HepG2 (cell line): ENCODE measurements around the gene RBM45. TPM values are rescaled to one million over a fixed set of nuclear protein-coding genes. Genes with fewer than 3 reads are reported as not detected.

Experiments used
- ATAC-seq: fragments of 200-7000 bp; cut with Tn5 transposase; 3 replicates; pipeline ENCODE4 v1.9.1; 2020; ENCODE audit warnings: mild to moderate bottlenecking, moderate library complexity
- BruUV-seq: library from RNA; stranded (reverse); fragments of 400-500 nt; replicated peaks from 2 replicates; lab custom pipeline; 2021; lab: Mats Ljungman, UMichigan
- CTCF ChIA-PET: fragments of 300-600 bp; formaldehyde crosslinking; extraction: SDS; loops from one replicate; lab custom pipeline; 2021; ENCODE audit warnings: low total read pairs, inconsistent platforms, low intra/inter-chr PET ratio; lab: Yijun Ruan, JAX
- POLR2A ChIA-PET: fragments of 350-600 bp; sonication (Branson Sonifier 250); formaldehyde crosslinking; loops from one replicate; lab custom pipeline; 2020; ENCODE audit warnings: antibody characterized with exemption, inconsistent platforms; lab: Yijun Ruan, JAX
- DNase-seq: peaks from one replicate; pipeline ENCODE4 v3.0.0-alpha.2; 2015; ENCODE audit warnings: low spot score
- FAIRE-seq: peaks from 3 replicates; lab custom pipeline; 2011; peaks lifted over from hg19 to GRCh38; lab: Jason Lieb, UNC
- H2AFZ ChIP-seq: one replicate; pipeline ENCODE4 v1.6.1; 2011; ENCODE audit warnings: low read length, inconsistent platforms
- H3K27ac ChIP-seq: fragments of 300-600 bp; 3 replicates; pipeline ENCODE4 v1.8.0; 2011; ENCODE audit warnings: mixed run types, mild to moderate bottlenecking, mixed read lengths, low read length, inconsistent platforms; ENCODE audit not compliant: insufficient read depth; ENCODE audit errors: extremely low read length
- H3K27me3 ChIP-seq, 2 experiments: fragments of 200-600 bp in 1 of 2; 2 replicates in 1 of 2; 3 replicates in 1 of 2; pipeline versions ENCODE4 v1.6.0 to v1.8.0; 2011; ENCODE audit warnings: low read length in 2 of 2, mild to moderate bottlenecking in 2 of 2, moderate library complexity in 2 of 2, inconsistent platforms in 1 of 2; ENCODE audit not compliant: insufficient read depth in 2 of 2, control insufficient read depth in 1 of 2
- H3K36me3 ChIP-seq, 2 experiments: fragments of 200-600 bp in 1 of 2; replicated peaks in 1 of 2; 2 replicates in 1 of 2; 3 replicates in 1 of 2; pipeline versions ENCODE4 v1.5.1 to v1.8.0; 2011; ENCODE audit warnings: low read length in 2 of 2, inconsistent platforms in 1 of 2; ENCODE audit not compliant: insufficient read depth in 2 of 2, control insufficient read depth in 1 of 2
- H3K4me1 ChIP-seq: 2 replicates; pipeline ENCODE4 v1.5.1; 2012; ENCODE audit warnings: low read length, inconsistent platforms; ENCODE audit not compliant: insufficient read depth
- H3K4me2 ChIP-seq: 2 replicates; pipeline ENCODE4 v1.6.0; 2011; ENCODE audit warnings: low read depth, low read length, inconsistent platforms
- H3K4me3 ChIP-seq, 3 experiments: fragments of 200-600 bp in 1 of 3; sonication (generic), shearing (Covaris generic) in 1 of 3; replicated peaks in 1 of 3; 2 replicates each; pipeline ENCODE4 v1.5.1; 2011 to 2016; ENCODE audit warnings: low read length in 3 of 3, inconsistent platforms in 2 of 3, low read depth in 2 of 3, mild to moderate bottlenecking in 2 of 3, control low read depth in 1 of 3, mixed read lengths in 1 of 3; ENCODE audit not compliant: insufficient read depth in 1 of 3
- H3K79me2 ChIP-seq: one replicate; pipeline ENCODE4 v1.6.1; 2011; ENCODE audit warnings: low read length, inconsistent platforms; ENCODE audit not compliant: insufficient read depth
- H3K9ac ChIP-seq: 2 replicates; pipeline ENCODE4 v1.6.0; 2011; ENCODE audit warnings: mild to moderate bottlenecking, low read depth, low read length, inconsistent platforms; ENCODE audit not compliant: insufficient read depth
- H3K9me3 ChIP-seq: 2 replicates; pipeline ENCODE4 v1.5.1; 2012; ENCODE audit warnings: mild to moderate bottlenecking, low read length
- H4K20me1 ChIP-seq: 2 replicates; pipeline ENCODE4 v1.6.0; 2011; ENCODE audit warnings: inconsistent platforms, mild to moderate bottlenecking, low read length, moderate library complexity; ENCODE audit not compliant: insufficient read depth
- ELF1 ChIP-seq: sonication (generic); formaldehyde crosslinking; IDR thresholded peaks from 2 replicates; pipeline ENCODE4 v1.4.0; 2020; ENCODE audit warnings: missing genetic modification reagents
- FOXA1 ChIP-seq, 2 experiments: fragments of 450-650 bp in 1 of 2; sonication (generic) in 1 of 2; formaldehyde crosslinking in 1 of 2; IDR thresholded peaks; 2 replicates each; pipeline versions ENCODE4 v1.4.0 to v1.6.1; 2016 to 2020; ENCODE audit warnings: missing genetic modification reagents in 1 of 2
- HMG20B ChIP-seq: conservative IDR thresholded peaks from 2 replicates; pipeline ENCODE4 v1.6.1; 2016; ENCODE audit warnings: missing genetic modification reagents, missing compliant biosample characterization
- ISL2 ChIP-seq: sonication (generic); formaldehyde crosslinking; IDR thresholded peaks from 2 replicates; pipeline ENCODE4 v1.5.0; 2020; ENCODE audit warnings: missing genetic modification reagents
- MTF1 ChIP-seq: sonication (generic); formaldehyde crosslinking; IDR thresholded peaks from 2 replicates; pipeline ENCODE4 v1.5.0; 2020; ENCODE audit warnings: missing genetic modification reagents
- RXRB ChIP-seq: IDR thresholded peaks from 2 replicates; pipeline ENCODE4 v1.6.1; 2016; ENCODE audit warnings: borderline replicate concordance, missing genetic modification reagents, missing compliant biosample characterization
- SOX5 ChIP-seq: IDR thresholded peaks from 2 replicates; pipeline ENCODE4 v1.6.1; 2016; ENCODE audit warnings: borderline replicate concordance
- SOX6 ChIP-seq, 2 experiments: fragments of 450-650 bp in 1 of 2; sonication (generic) in 1 of 2; formaldehyde crosslinking in 1 of 2; IDR thresholded peaks; 2 replicates each; pipeline versions ENCODE4 v1.4.0 to v1.6.1; 2017 to 2020; ENCODE audit warnings: antibody characterized with exemption in 1 of 2, mild to moderate bottlenecking in 1 of 2, missing genetic modification reagents in 1 of 2
- TBX3 ChIP-seq: fragments of 450-650 bp; IDR thresholded peaks from 2 replicates; pipeline ENCODE4 v1.6.1; 2017; ENCODE audit warnings: antibody characterized with exemption, mild to moderate bottlenecking, inconsistent platforms, borderline replicate concordance
- TCF7 ChIP-seq: sonication (generic); IDR thresholded peaks from 2 replicates; pipeline ENCODE4 v1.6.1; 2016; ENCODE audit warnings: antibody characterized with exemption, low read depth
- WGBS: methylation state at CpG from one replicate; pipeline ENCODE4 v1.1.6; 2017; ENCODE audit warnings: low lambda C conversion rate; 5-methylcytosine and 5-hydroxymethylcytosine counted together
- in situ Hi-C: cut with HindIII; loops from 2 replicates; pipeline ENCODE4 v1.10.0; 2017; ENCODE audit warnings: low pct_unique_long_range_greater_than_20kb; ENCODE audit not compliant: extremely low pct_ligation_motif_present
- intact Hi-C: fragments of 100-400 bp; cut with micrococcal nuclease; formaldehyde crosslinking; loops from one replicate; pipeline ENCODE4 v1.10.0; 2022; ENCODE audit not compliant: unreplicated experiment
- polyA plus RNA-seq, 8 experiments: library from polyadenylated mRNA; depleted of rRNA in 3 of 8; stranded (reverse) in 7 of 8; unstranded in 1 of 8; fragments of >200 nt; fragmentation: Illumina TruSeq in 4 of 8; extraction: Trizol in 4 of 8; gene quantifications; 2 replicates each; pipeline versions ENCODE4 v1.2.1 to v1.2.3, GENCODE V29; 2011 to 2016; ENCODE audit warnings: low read depth in 4 of 8, missing spikeins in 1 of 8, mixed read lengths in 1 of 8; ENCODE audit not compliant: insufficient read depth in 1 of 8
- total RNA-seq, 5 experiments: library from RNA; depleted of rRNA; stranded (reverse); fragments of >200 nt; fragmentation: Illumina TruSeq; extraction: Trizol; gene quantifications; 2 replicates each; pipeline ENCODE4 v1.2.3, GENCODE V29; 2016; ENCODE audit warnings: low read depth in 1 of 5
- TF ChIP-seq, protein P1 (sequence below): IDR thresholded peaks from 2 replicates; pipeline ENCODE4 v1.4.0; 2020; ENCODE audit warnings: mild to moderate bottlenecking, missing genetic modification reagents
- TF ChIP-seq, protein P2 (sequence below): IDR thresholded peaks from 2 replicates; pipeline ENCODE4 v1.6.1; 2016; ENCODE audit warnings: low read depth
- TF ChIP-seq, protein P3 (sequence below): sonication (generic); formaldehyde crosslinking; IDR thresholded peaks from 2 replicates; pipeline ENCODE4 v1.5.1; 2020; ENCODE audit warnings: missing genetic modification reagents, mild to moderate bottlenecking, borderline replicate concordance
- TF ChIP-seq, protein P4 (sequence below): IDR thresholded peaks from 2 replicates; pipeline ENCODE4 v1.6.1; 2016; ENCODE audit warnings: missing compliant biosample characterization, missing genetic modification reagents, borderline replicate concordance
- TF ChIP-seq, protein P5 (sequence below): IDR thresholded peaks from 2 replicates; pipeline ENCODE4 v1.6.1; 2016

Gene RBM45
- total and polyA plus RNA-seq, 2 of the 13 experiments (the other 11 are each of a cell fraction or from before 2014, with no cell fraction given): 5.7 to 25.2 TPM

DNA sequence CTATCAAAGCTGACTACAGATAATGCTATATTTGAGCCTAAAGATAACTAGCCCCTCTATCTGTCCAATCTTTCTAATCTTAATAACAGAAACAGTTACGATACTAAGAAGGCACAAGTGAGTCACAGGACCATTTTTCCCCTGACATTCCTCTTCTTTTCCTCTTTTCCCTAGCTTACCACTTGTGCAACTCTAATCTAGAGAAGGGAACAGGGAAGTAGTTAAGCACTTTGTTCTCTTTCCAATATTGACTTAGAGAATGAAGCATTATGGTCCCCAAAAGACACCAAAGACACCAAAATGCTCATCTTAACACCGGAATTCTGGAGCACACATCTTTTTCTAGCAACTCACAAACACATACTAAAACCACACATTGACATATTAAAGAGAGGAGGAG, 41.4 kb upstream of the RBM45 start:
- no peaks in the 10 kb centered on the region for H3K79me2 ChIP-seq
- POLR2A ChIA-PET: no interaction called here
- H2AFZ ChIP-seq: no peak overlapping the region
- no peak overlapping the region for H3K9ac ChIP-seq
- FAIRE-seq (no peak), ATAC-seq (no peak), DNase-seq (peak; percentile 57)
- in situ Hi-C loops: no loop called here
- peaks cover 55% of the 10 kb centered on the region for H3K4me1 ChIP-seq
- H3K9me3 ChIP-seq: no peaks in the 10 kb centered on the region
- CTCF ChIA-PET: no interaction called here
- BruUV-seq: no TSS peak
- H3K36me3 ChIP-seq: no peaks in the 10 kb centered on the region
- peak overlapping the region; percentile 85 for H3K4me2 ChIP-seq
- WGBS: 1% methylated on average over 2 of the region's 2 CpGs
- no peak overlapping the region for H3K27ac ChIP-seq
- peaks cover 0 to 6% of the 10 kb centered on the region in 2 experiments; a peak in 1 of 5 replicates for H3K27me3 ChIP-seq
- H3K4me3 ChIP-seq: peak overlapping the region in 1 of 3 experiments; percentile 77; a peak in 1 of 6 replicates
- H4K20me1 ChIP-seq: no peaks in the 10 kb centered on the region
- intact Hi-C loops: loop anchor here (5.0 kb wide), 2 partner anchors 89 to 164 kb away; no protein-coding TSS in a partner anchor
- TF ChIP-seq ISL2: 0 out of 2 replicates have a peak, but pooled peaks have one; percentile 37
- TF ChIP-seq TBX3: 0 out of 2 replicates have a peak, but pooled peaks have one; percentile 38
- TF ChIP-seq MTF1 (CRISPR knock-in tag): no peak
- TF ChIP-seq, protein P1, sequence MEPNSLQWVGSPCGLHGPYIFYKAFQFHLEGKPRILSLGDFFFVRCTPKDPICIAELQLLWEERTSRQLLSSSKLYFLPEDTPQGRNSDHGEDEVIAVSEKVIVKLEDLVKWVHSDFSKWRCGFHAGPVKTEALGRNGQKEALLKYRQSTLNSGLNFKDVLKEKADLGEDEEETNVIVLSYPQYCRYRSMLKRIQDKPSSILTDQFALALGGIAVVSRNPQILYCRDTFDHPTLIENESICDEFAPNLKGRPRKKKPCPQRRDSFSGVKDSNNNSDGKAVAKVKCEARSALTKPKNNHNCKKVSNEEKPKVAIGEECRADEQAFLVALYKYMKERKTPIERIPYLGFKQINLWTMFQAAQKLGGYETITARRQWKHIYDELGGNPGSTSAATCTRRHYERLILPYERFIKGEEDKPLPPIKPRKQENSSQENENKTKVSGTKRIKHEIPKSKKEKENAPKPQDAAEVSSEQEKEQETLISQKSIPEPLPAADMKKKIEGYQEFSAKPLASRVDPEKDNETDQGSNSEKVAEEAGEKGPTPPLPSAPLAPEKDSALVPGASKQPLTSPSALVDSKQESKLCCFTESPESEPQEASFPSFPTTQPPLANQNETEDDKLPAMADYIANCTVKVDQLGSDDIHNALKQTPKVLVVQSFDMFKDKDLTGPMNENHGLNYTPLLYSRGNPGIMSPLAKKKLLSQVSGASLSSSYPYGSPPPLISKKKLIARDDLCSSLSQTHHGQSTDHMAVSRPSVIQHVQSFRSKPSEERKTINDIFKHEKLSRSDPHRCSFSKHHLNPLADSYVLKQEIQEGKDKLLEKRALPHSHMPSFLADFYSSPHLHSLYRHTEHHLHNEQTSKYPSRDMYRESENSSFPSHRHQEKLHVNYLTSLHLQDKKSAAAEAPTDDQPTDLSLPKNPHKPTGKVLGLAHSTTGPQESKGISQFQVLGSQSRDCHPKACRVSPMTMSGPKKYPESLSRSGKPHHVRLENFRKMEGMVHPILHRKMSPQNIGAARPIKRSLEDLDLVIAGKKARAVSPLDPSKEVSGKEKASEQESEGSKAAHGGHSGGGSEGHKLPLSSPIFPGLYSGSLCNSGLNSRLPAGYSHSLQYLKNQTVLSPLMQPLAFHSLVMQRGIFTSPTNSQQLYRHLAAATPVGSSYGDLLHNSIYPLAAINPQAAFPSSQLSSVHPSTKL (CRISPR knock-in tag): peak; percentile 52
- TF ChIP-seq, protein P2, sequence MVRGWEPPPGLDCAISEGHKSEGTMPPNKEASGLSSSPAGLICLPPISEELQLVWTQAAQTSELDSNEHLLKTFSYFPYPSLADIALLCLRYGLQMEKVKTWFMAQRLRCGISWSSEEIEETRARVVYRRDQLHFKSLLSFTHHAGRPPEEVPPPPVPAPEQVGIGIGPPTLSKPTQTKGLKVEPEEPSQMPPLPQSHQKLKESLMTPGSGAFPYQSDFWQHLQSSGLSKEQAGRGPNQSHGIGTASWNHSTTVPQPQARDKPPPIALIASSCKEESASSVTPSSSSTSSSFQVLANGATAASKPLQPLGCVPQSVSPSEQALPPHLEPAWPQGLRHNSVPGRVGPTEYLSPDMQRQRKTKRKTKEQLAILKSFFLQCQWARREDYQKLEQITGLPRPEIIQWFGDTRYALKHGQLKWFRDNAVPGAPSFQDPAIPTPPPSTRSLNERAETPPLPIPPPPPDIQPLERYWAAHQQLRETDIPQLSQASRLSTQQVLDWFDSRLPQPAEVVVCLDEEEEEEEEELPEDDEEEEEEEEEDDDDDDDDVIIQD (CRISPR knock-in tag): 0 out of 2 replicates have a peak, but pooled peaks have one; percentile 26
- TF ChIP-seq, protein P3, sequence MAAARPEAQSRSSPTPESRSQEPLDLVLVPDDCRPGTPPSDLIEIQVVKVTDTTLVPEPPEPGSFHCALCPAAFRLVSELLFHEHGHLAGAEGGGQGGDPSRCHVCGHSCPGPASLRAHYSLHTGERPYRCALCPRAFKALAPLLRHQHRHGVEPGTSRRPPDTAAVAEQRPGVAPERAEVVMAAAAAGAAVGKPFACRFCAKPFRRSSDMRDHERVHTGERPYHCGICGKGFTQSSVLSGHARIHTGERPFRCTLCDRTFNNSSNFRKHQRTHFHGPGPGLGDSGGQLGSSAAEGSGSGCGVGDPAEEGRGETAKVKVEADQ (CRISPR knock-in tag): no peak
- TF ChIP-seq ELF1 (CRISPR knock-in tag): 0 out of 2 replicates have a peak, but pooled peaks have one; percentile 29
- TF ChIP-seq FOXA1 (IDR thresholded peaks at IDR 0.05): 0 out of 2 replicates have a peak, but pooled peaks have one; percentile 17
- TF ChIP-seq FOXA1 (CRISPR knock-in tag; IDR thresholded peaks at IDR 0.05): peak; percentile 54
- TF ChIP-seq SOX6 (IDR thresholded peaks at IDR 0.05): no peak
- peak; percentile 24; the same call in 1 of the 2 replicates for TF ChIP-seq SOX6 (CRISPR knock-in tag; IDR thresholded peaks at IDR 0.05)
- peak; percentile 15; the same call in 1 of the 2 replicates for TF ChIP-seq RXRB
- TF ChIP-seq SOX5: peak; percentile 74
- TF ChIP-seq, protein P4, sequence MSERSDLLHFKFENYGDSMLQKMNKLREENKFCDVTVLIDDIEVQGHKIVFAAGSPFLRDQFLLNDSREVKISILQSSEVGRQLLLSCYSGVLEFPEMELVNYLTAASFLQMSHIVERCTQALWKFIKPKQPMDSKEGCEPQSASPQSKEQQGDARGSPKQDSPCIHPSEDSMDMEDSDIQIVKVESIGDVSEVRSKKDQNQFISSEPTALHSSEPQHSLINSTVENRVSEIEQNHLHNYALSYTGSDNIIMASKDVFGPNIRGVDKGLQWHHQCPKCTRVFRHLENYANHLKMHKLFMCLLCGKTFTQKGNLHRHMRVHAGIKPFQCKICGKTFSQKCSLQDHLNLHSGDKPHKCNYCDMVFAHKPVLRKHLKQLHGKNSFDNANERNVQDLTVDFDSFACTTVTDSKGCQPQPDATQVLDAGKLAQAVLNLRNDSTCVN (CRISPR knock-in tag): peak; percentile 74; the same call in 1 of the 2 replicates
- TF ChIP-seq TCF7: peak; percentile 82
- 0 out of 2 replicates have a peak, but pooled peaks have one; percentile 40 for TF ChIP-seq HMG20B
- TF ChIP-seq, protein P5, sequence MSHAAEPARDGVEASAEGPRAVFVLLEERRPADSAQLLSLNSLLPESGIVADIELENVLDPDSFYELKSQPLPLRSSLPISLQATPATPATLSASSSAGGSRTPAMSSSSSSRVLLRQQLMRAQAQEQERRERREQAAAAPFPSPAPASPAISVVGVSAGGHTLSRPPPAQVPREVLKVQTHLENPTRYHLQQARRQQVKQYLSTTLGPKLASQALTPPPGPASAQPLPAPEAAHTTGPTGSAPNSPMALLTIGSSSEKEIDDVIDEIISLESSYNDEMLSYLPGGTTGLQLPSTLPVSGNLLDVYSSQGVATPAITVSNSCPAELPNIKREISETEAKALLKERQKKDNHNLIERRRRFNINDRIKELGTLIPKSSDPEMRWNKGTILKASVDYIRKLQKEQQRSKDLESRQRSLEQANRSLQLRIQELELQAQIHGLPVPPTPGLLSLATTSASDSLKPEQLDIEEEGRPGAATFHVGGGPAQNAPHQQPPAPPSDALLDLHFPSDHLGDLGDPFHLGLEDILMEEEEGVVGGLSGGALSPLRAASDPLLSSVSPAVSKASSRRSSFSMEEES: peak; percentile 56; the same call in 1 of the 2 replicates
